ENCODE data around the gene OR52H1. TPM values are rescaled to one million over a fixed set of nuclear protein-coding genes. Genes with fewer than 3 reads are reported as not detected.
A peak's percentile ranks its signal among the peaks of the same experiment; 100 is the strongest.

OR52H1 gene
- not detected in 2 replicates for total RNA-seq (ENCODE audit: low replicate concordance)
- long read RNA-seq: 0 reads

- no peaks in the 10 kb centered on the region for H3K4me1 Mint-ChIP-seq (ENCODE audit: unreplicated experiment)
- H3K9me3 Mint-ChIP-seq: no peaks in the 10 kb centered on the region
- H3K36me3 Mint-ChIP-seq: no peaks in the 10 kb centered on the region
- no peak within 1 kb of the TSS for H3K4me3 Mint-ChIP-seq
- no peak for TF ChIP-seq CTCF (conservative IDR thresholded peaks at IDR 0.05)
- no peaks in the 10 kb centered on the region for H3K27me3 Mint-ChIP-seq
- H3K27ac Mint-ChIP-seq: no peak within 1 kb of the TSS
- DNase-seq (ENCODE audit: extremely low spot score, unreplicated experiment): no peak
Observed at GRCh38 chr11:5548440-5548839, at the start of gene OR52H1. OR52H1 (minus strand) TSS chr11:5548540; CDS start chr11:5545505, 3,035 bp downstream.

- H3K27ac Mint-ChIP-seq: no peak overlapping the region
Observed at GRCh38 chr11:5597953-5598352, 49.6 kb upstream of the OR52H1 start.

GRCh38 chr11:5596607-5597201 lies 48.4 kb upstream of the OR52H1 start, which contains the start of gene TRIM6:
TRIM6 (plus strand) TSS chr11:5596637; CDS start chr11:5596898, 261 bp downstream.
- Mint-ChIP-seq H3K9me3 (no peaks in the 10 kb centered on the region), H3K36me3 (no peaks in the 10 kb centered on the region), H3K4me3 (peak within 1 kb of the TSS; percentile 91), H3K27me3 (no peaks in the 10 kb centered on the region), H3K27ac (peak within 1 kb of the TSS; percentile 71), H3K4me1 (ENCODE audit: unreplicated experiment) (peaks cover 33% of the 10 kb centered on the region)
- no peak for DNase-seq (ENCODE audit: extremely low spot score, unreplicated experiment)
- TF ChIP-seq CTCF (conservative IDR thresholded peaks at IDR 0.05): no peak

More at GRCh38 chr11:5597953-5598352, 49.6 kb upstream of the OR52H1 start:
- TF ChIP-seq CTCF (conservative IDR thresholded peaks at IDR 0.05): no peak
- Mint-ChIP-seq H3K36me3 (no peaks in the 10 kb centered on the region), H3K27me3 (no peaks in the 10 kb centered on the region), H3K4me3 (peak overlapping the region; percentile 65), H3K4me1 (ENCODE audit: unreplicated experiment) (peaks cover 32% of the 10 kb centered on the region), H3K9me3 (no peaks in the 10 kb centered on the region)
- DNase-seq (ENCODE audit: extremely low spot score, unreplicated experiment): no peak

- Mint-ChIP-seq H3K27ac (no peak overlapping the region), H3K27me3 (no peaks in the 10 kb centered on the region), H3K4me3 (no peak overlapping the region), H3K9me3 (no peaks in the 10 kb centered on the region), H3K4me1 (ENCODE audit: unreplicated experiment) (peaks cover 27% of the 10 kb centered on the region), H3K36me3 (no peaks in the 10 kb centered on the region)
- TF ChIP-seq CTCF (conservative IDR thresholded peaks at IDR 0.05): no peak
- no peak for DNase-seq (ENCODE audit: extremely low spot score, unreplicated experiment)
Observed at GRCh38 chr11:5593146-5593545, 44.8 kb upstream of the OR52H1 start.

- no peak overlapping the region for H3K27ac Mint-ChIP-seq
- no peak for DNase-seq (ENCODE audit: extremely low spot score, unreplicated experiment)
- H3K36me3 Mint-ChIP-seq: no peaks in the 10 kb centered on the region
- no peak for TF ChIP-seq CTCF (conservative IDR thresholded peaks at IDR 0.05)
- H3K4me3 Mint-ChIP-seq: no peak overlapping the region
- H3K4me1 Mint-ChIP-seq (ENCODE audit: unreplicated experiment): peaks cover 22% of the 10 kb centered on the region
- no peaks in the 10 kb centered on the region for H3K9me3 Mint-ChIP-seq
- H3K27me3 Mint-ChIP-seq: no peaks in the 10 kb centered on the region
Observed at GRCh38 chr11:5592615-5593014, 44.3 kb upstream of the OR52H1 start.
